Mononuclear cell (primary cell): Measurements from ENCODE around the gene NAGLU. TPM values are rescaled to one million over a fixed set of nuclear protein-coding genes. Genes with fewer than 3 reads are reported as not detected.

Experiments used
- H3K27me3 ChIP-seq: 2 replicates; pipeline ENCODE4 v1.6.0; 2011; ENCODE audit warnings: low read length, control low read depth; ENCODE audit not compliant: insufficient read depth
- H3K4me1 ChIP-seq: 2 replicates; pipeline ENCODE4 v1.5.1; 2011; ENCODE audit warnings: mild to moderate bottlenecking, low read length, control low read depth; ENCODE audit not compliant: insufficient read depth
- H3K4me3 ChIP-seq: 2 replicates; pipeline ENCODE4 v1.5.1; 2011; ENCODE audit warnings: mild to moderate bottlenecking, low read length, moderate library complexity
- H3K9me3 ChIP-seq: 2 replicates; pipeline ENCODE4 v1.5.1; 2011; ENCODE audit warnings: low read depth, mild to moderate bottlenecking, control low read depth, low read length
- total RNA-seq: library from RNA; depleted of rRNA; stranded (reverse); fragments of >200 nt; gene quantifications from one replicate; pipeline ENCODE4 v1.2.3, GENCODE V29; 2012

The NAGLU gene
- total RNA-seq, 1 donor, result 7.9 TPM

- Histone ChIP-seq H3K4me1 (peaks cover 37% of the 10 kb centered on the region), H3K4me3 (no peak overlapping the region), H3K27me3 (no peaks in the 10 kb centered on the region), H3K9me3 (no peaks in the 10 kb centered on the region)
These were observed 18.5 kb upstream of the NAGLU start for GRCh38 chr17:42517516-42517915.

- H3K4me3 ChIP-seq, result no peak overlapping the region
- no peaks in the 10 kb centered on the region for H3K27me3 ChIP-seq
- peaks cover 37% of the 10 kb centered on the region for H3K4me1 ChIP-seq
- no peaks in the 10 kb centered on the region for H3K9me3 ChIP-seq
These were observed 17.8 kb upstream of the NAGLU start for GRCh38 chr17:42518046-42518754.

GRCh38 chr17:42518755-42519545, 17.1 kb upstream of the NAGLU start:
- no peaks in the 10 kb centered on the region for H3K27me3 ChIP-seq
- H3K4me3 ChIP-seq, result no peak overlapping the region
- H3K9me3 ChIP-seq, result no peaks in the 10 kb centered on the region
- H3K4me1 ChIP-seq, result peaks cover 37% of the 10 kb centered on the region

- Histone ChIP-seq H3K9me3 (no peaks in the 10 kb centered on the region), H3K27me3 (no peaks in the 10 kb centered on the region), H3K4me1 (peaks cover 37% of the 10 kb centered on the region), H3K4me3 (no peak overlapping the region)
These were observed 16.2 kb upstream of the NAGLU start for GRCh38 chr17:42519546-42520491.

GRCh38 chr17:42520540-42520951, 15.5 kb upstream of the NAGLU start:
- Histone ChIP-seq H3K4me1 (peaks cover 37% of the 10 kb centered on the region), H3K9me3 (no peaks in the 10 kb centered on the region), H3K27me3 (no peaks in the 10 kb centered on the region), H3K4me3 (no peak overlapping the region)

GRCh38 chr17:42521036-42521435, 15.0 kb upstream of the NAGLU start:
- Histone ChIP-seq H3K27me3 (no peaks in the 10 kb centered on the region), H3K4me3 (no peak overlapping the region), H3K4me1 (peaks cover 37% of the 10 kb centered on the region), H3K9me3 (no peaks in the 10 kb centered on the region)

GRCh38 chr17:42521666-42522262, 14.3 kb upstream of the NAGLU start:
- no peak overlapping the region for H3K4me3 ChIP-seq
- H3K9me3 ChIP-seq, result no peaks in the 10 kb centered on the region
- H3K27me3 ChIP-seq, result no peaks in the 10 kb centered on the region
- peaks cover 37% of the 10 kb centered on the region for H3K4me1 ChIP-seq

GRCh38 chr17:42522263-42522790, 13.7 kb upstream of the NAGLU start:
- Histone ChIP-seq H3K4me3 (no peak overlapping the region), H3K27me3 (no peaks in the 10 kb centered on the region), H3K9me3 (no peaks in the 10 kb centered on the region), H3K4me1 (peaks cover 37% of the 10 kb centered on the region)

GRCh38 chr17:42522798-42523278, 13.2 kb upstream of the NAGLU start:
- Histone ChIP-seq H3K27me3 (no peaks in the 10 kb centered on the region), H3K9me3 (no peaks in the 10 kb centered on the region), H3K4me1 (peaks cover 34% of the 10 kb centered on the region), H3K4me3 (no peak overlapping the region)

GRCh38 chr17:42525221-42525620, 10.8 kb upstream of the NAGLU start:
- no peak overlapping the region for H3K4me3 ChIP-seq
- H3K4me1 ChIP-seq, result peaks cover 27% of the 10 kb centered on the region
- no peaks in the 10 kb centered on the region for H3K9me3 ChIP-seq
- H3K27me3 ChIP-seq, result no peaks in the 10 kb centered on the region

- Histone ChIP-seq H3K27me3 (no peaks in the 10 kb centered on the region), H3K4me1 (peaks cover 31% of the 10 kb centered on the region), H3K9me3 (no peaks in the 10 kb centered on the region), H3K4me3 (no peak overlapping the region)
These were observed 10.0 kb upstream of the NAGLU start for GRCh38 chr17:42526031-42526444.

GRCh38 chr17:42527932-42528331, 8.1 kb upstream of the NAGLU start:
- Histone ChIP-seq H3K27me3 (no peaks in the 10 kb centered on the region), H3K9me3 (no peaks in the 10 kb centered on the region), H3K4me3 (no peak overlapping the region), H3K4me1 (peaks cover 48% of the 10 kb centered on the region)

GRCh38 chr17:42529061-42529460, 7.0 kb upstream of the NAGLU start:
- H3K4me1 ChIP-seq, result peaks cover 49% of the 10 kb centered on the region
- H3K4me3 ChIP-seq, result no peak overlapping the region
- H3K27me3 ChIP-seq, result no peaks in the 10 kb centered on the region
- H3K9me3 ChIP-seq, result no peaks in the 10 kb centered on the region

- Histone ChIP-seq H3K9me3 (no peaks in the 10 kb centered on the region), H3K4me1 (peaks cover 59% of the 10 kb centered on the region), H3K27me3 (no peaks in the 10 kb centered on the region), H3K4me3 (no peak overlapping the region)
These were observed 5.0 kb upstream of the NAGLU start for GRCh38 chr17:42530952-42531454.
